WTC11 (cell line): ENCODE data around the gene RASL11B. TPM values are rescaled to one million over a fixed set of nuclear protein-coding genes. Genes with fewer than 3 reads are reported as not detected.

Experiments
- ATAC-seq: fragments of 200-7000 bp; cut with Tn5 transposase; 2 replicates; pipeline ENCODE4 v1.10.0; 2021; ENCODE audit warnings: mild to moderate bottlenecking, moderate library complexity
- CTCF ChIA-PET: fragments of 300-600 bp; sonication (Branson Sonifier 250); formaldehyde crosslinking; loops from one replicate; lab custom pipeline; 2021; ENCODE audit warnings: antibody characterized with exemption; lab: Charles Lee
- POLR2A ChIA-PET: fragments of 350-600 bp; sonication (Branson Sonifier 250); formaldehyde crosslinking; loops from one replicate; lab custom pipeline; 2021; ENCODE audit warnings: antibody characterized with exemption; lab: Charles Lee
- DNase-seq: peaks from one replicate; pipeline ENCODE4 v3.0.0; 2021; ENCODE audit warnings: low spot score
- H3K27ac Mint-ChIP-seq: 2 replicates; pipeline ENCODE4 v1.8.0; 2021; ENCODE audit warnings: mixed read lengths
- H3K27me3 Mint-ChIP-seq: 2 replicates; pipeline ENCODE4 v1.8.0; 2021; ENCODE audit warnings: low read depth, mild to moderate bottlenecking, moderate library complexity, mixed read lengths
- H3K36me3 Mint-ChIP-seq: 2 replicates; pipeline ENCODE4 v1.8.0; 2021; ENCODE audit warnings: mixed read lengths
- H3K4me1 Mint-ChIP-seq: 2 replicates; pipeline ENCODE4 v1.8.0; 2022; ENCODE audit warnings: mixed read lengths
- H3K4me3 Mint-ChIP-seq: 2 replicates; pipeline ENCODE4 v1.8.0; 2021; ENCODE audit warnings: mild to moderate bottlenecking, moderate library complexity, mixed read lengths
- H3K9me3 Mint-ChIP-seq: 2 replicates; pipeline ENCODE4 v1.8.0; 2021; ENCODE audit warnings: mixed read lengths
- ATF6 ChIP-seq: sonication (generic); formaldehyde crosslinking; IDR thresholded peaks from 2 replicates; pipeline ENCODE4 v1.8.1; 2023; ENCODE audit warnings: mild to moderate bottlenecking, missing genetic modification reagents
- CDX4 ChIP-seq: fragments of 250-450 bp; sonication (Bioruptor Pico); IDR thresholded peaks from 2 replicates; pipeline ENCODE4 v1.9.0; 2021; ENCODE audit warnings: moderate library complexity, mild to moderate bottlenecking, inconsistent platforms, borderline replicate concordance
- CTCF ChIP-seq: fragments of 200-600 bp; IDR thresholded peaks from 2 replicates; pipeline ENCODE4 v1.8.0; 2022; ENCODE audit warnings: antibody characterized with exemption
- ERG ChIP-seq: fragments of 250-450 bp; sonication (Bioruptor Pico); IDR thresholded peaks from 2 replicates; pipeline ENCODE4 v1.8.0; 2021; ENCODE audit warnings: mild to moderate bottlenecking
- GABPB1 ChIP-seq: sonication (generic); formaldehyde crosslinking; IDR thresholded peaks from 2 replicates; pipeline ENCODE4 v1.8.1; 2023; ENCODE audit warnings: mild to moderate bottlenecking, missing genetic modification reagents
- JAZF1 ChIP-seq: fragments of 250-450 bp; sonication (Bioruptor Pico); IDR thresholded peaks from 2 replicates; pipeline ENCODE4 v1.9.0; 2021; ENCODE audit warnings: moderate library complexity, mild to moderate bottlenecking, inconsistent platforms
- JUN ChIP-seq: sonication (generic); formaldehyde crosslinking; IDR thresholded peaks from 2 replicates; pipeline ENCODE4 v1.8.0; 2023; ENCODE audit warnings: mild to moderate bottlenecking, missing genetic modification reagents
- MXD4 ChIP-seq: fragments of 250-450 bp; sonication (Bioruptor Pico); IDR thresholded peaks from 2 replicates; pipeline ENCODE4 v1.8.0; 2021; ENCODE audit warnings: mild to moderate bottlenecking, moderate library complexity, borderline replicate concordance
- NFE2L1 ChIP-seq: sonication (generic); formaldehyde crosslinking; IDR thresholded peaks from 2 replicates; pipeline ENCODE4 v1.8.1; 2023; ENCODE audit warnings: missing genetic modification reagents
- NFYB ChIP-seq: sonication (generic); formaldehyde crosslinking; conservative IDR thresholded peaks from 2 replicates; pipeline ENCODE4 v1.8.0; 2022; ENCODE audit warnings: low read depth, missing genetic modification reagents
- OVOL2 ChIP-seq: fragments of 250-450 bp; sonication (Bioruptor Pico); IDR thresholded peaks from 2 replicates; pipeline ENCODE4 v1.9.0; 2021; ENCODE audit warnings: mild to moderate bottlenecking, borderline replicate concordance
- SP1 ChIP-seq: sonication (generic); formaldehyde crosslinking; conservative IDR thresholded peaks from 2 replicates; pipeline ENCODE4 v1.8.1; 2022; ENCODE audit warnings: missing genetic modification reagents
- ZNF219 ChIP-seq: sonication (generic); formaldehyde crosslinking; IDR thresholded peaks from 2 replicates; pipeline ENCODE4 v1.8.0; 2023; ENCODE audit warnings: missing genetic modification reagents, mild to moderate bottlenecking, borderline replicate concordance
- ZNF232 ChIP-seq: sonication (generic); formaldehyde crosslinking; IDR thresholded peaks from 2 replicates; pipeline ENCODE4 v1.8.0; 2022; ENCODE audit warnings: mild to moderate bottlenecking, missing genetic modification reagents
- ZNF396 ChIP-seq: fragments of 250-450 bp; sonication (Bioruptor Pico); IDR thresholded peaks from 2 replicates; pipeline ENCODE4 v1.8.0; 2021; ENCODE audit warnings: mild to moderate bottlenecking, moderate library complexity, borderline replicate concordance
- ZNF512 ChIP-seq: sonication (generic); formaldehyde crosslinking; IDR thresholded peaks from 2 replicates; pipeline ENCODE4 v1.8.1; 2022; ENCODE audit warnings: missing genetic modification reagents, borderline replicate concordance
- ZNF532 ChIP-seq: fragments of 250-450 bp; sonication (Bioruptor Pico); IDR thresholded peaks from 2 replicates; pipeline ENCODE4 v1.9.0; 2021; ENCODE audit warnings: mild to moderate bottlenecking, borderline replicate concordance
- total RNA-seq: library from RNA; stranded (reverse); gene quantifications from 3 replicates; pipeline ENCODE4 v1.2.3, GENCODE V29; 2021
- TF ChIP-seq, protein P1 (sequence below): sonication (generic); formaldehyde crosslinking; IDR thresholded peaks from 2 replicates; pipeline ENCODE4 v1.8.0; 2023; ENCODE audit warnings: missing genetic modification reagents

RASL11B gene
- total RNA-seq, 1 experiment from 2014 or later = 58.5 TPM

- TF ChIP-seq ZNF512 (CRISPR knock-in tag) (no peak), CTCF (no peak), CDX4 (CRISPR knock-in tag) (no peak), SP1 (CRISPR knock-in tag) (no peak)
- TF ChIP-seq, all 79 proteins: peak for 0
These were observed 41.2 kb downstream of the RASL11B start (continued) for GRCh38 chr4:52903273-52903672.

DNA sequence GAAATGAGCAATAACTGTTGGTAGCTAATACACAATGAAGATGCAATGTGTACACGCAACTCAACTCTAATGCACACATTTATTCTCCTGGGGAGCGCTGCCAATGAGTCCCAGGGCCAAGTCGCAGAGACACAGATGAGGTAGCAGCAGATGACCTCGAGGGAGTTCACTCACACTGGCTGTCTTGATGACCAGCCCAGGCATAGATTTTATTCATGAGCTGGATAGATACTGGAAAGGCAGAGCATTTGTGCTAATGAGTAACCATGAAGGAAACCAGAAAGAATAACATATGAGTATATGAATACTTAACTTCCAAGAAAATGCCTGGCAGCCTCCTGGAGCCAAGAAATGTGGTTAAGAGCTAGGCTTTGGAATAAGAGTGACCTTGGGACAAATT is 42.3 kb downstream of the RASL11B start:
- Mint-ChIP-seq H3K4me3 (no peak overlapping the region), H3K27me3 (peaks cover 3% of the 10 kb centered on the region), H3K4me1 (peaks cover 11% of the 10 kb centered on the region), H3K9me3 (peaks cover 30% of the 10 kb centered on the region), H3K36me3 (peaks cover 30% of the 10 kb centered on the region), H3K27ac (no peak overlapping the region)
- ATAC-seq = no peak
- no peak for DNase-seq
- TF ChIP-seq SP1 (CRISPR knock-in tag) (no peak), OVOL2 (CRISPR knock-in tag) (no peak), ATF6 (no peak)
- POLR2A ChIA-PET = no interaction called here
- CTCF ChIA-PET = no interaction called here

DNA sequence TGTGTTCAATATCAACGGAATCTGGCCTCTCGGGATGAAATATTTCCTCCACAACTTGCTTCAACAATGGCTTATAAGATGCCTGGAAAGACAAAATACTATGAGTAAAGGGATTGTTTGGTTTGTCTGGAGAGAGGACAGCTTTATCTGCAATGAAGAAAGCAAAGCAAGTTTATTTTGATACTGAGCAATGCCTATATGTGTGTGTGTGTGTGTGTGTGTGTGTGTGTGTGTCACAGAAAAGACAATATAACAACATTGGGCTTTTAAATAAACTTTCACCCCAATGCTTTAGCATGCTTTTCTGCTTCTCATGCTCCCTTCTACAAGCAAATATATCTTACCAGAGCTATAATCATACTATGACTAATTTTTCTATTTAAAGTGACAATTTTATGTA is 45.4 kb downstream of the RASL11B start:
- peaks cover 2% of the 10 kb centered on the region; the same call in 1 of the 2 replicates for H3K36me3 Mint-ChIP-seq
- TF ChIP-seq NFE2L1 (CRISPR knock-in tag) = no peak
- no peak for TF ChIP-seq GABPB1 (CRISPR knock-in tag)
- TF ChIP-seq ERG (CRISPR knock-in tag) = no peak
- TF ChIP-seq CTCF = no peak
- TF ChIP-seq ZNF532 (CRISPR knock-in tag) = no peak
- TF ChIP-seq JAZF1 (CRISPR knock-in tag) = no peak
- no peak for TF ChIP-seq ZNF219 (CRISPR knock-in tag)
- no peak for TF ChIP-seq JUN (CRISPR knock-in tag)
- no peak for TF ChIP-seq ZNF232 (CRISPR knock-in tag)
- TF ChIP-seq MXD4 (CRISPR knock-in tag) = no peak
- no peak for TF ChIP-seq NFYB (CRISPR knock-in tag)
- TF ChIP-seq, protein P1, sequence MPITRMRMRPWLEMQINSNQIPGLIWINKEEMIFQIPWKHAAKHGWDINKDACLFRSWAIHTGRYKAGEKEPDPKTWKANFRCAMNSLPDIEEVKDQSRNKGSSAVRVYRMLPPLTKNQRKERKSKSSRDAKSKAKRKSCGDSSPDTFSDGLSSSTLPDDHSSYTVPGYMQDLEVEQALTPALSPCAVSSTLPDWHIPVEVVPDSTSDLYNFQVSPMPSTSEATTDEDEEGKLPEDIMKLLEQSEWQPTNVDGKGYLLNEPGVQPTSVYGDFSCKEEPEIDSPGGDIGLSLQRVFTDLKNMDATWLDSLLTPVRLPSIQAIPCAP (CRISPR knock-in tag) = no peak
- TF ChIP-seq ZNF396 (CRISPR knock-in tag) = no peak

More for the DNA sequence above, 45.4 kb downstream of the RASL11B start:
- ChIA-PET POLR2A (no interaction called here), CTCF (interaction anchor here (0.8 kb wide), 1 partner anchor 320 kb away, joined by 3 read pairs; no protein-coding TSS in a partner anchor)
- peaks cover 2% of the 10 kb centered on the region for H3K9me3 Mint-ChIP-seq
- H3K4me1 Mint-ChIP-seq = peaks cover 24% of the 10 kb centered on the region
- no peak overlapping the region for H3K27ac Mint-ChIP-seq
- H3K27me3 Mint-ChIP-seq = no peaks in the 10 kb centered on the region
- no peak for ATAC-seq
- H3K4me3 Mint-ChIP-seq = no peak overlapping the region
- DNase-seq = no peak
